Anterior cingulate cortex (tissue), 58 donors: ENCODE measurements around the gene CDHR4.

Experiments used
- DNase-seq, 58 donors: peaks; one replicate each; lab custom pipeline; 2025; lab: John Stamatoyannopoulos, UW

Gene CDHR4

GRCh38 chr3:49804141-49805041 lies 4.7 kb upstream of the CDHR4 start:
- peak in 1 of 58 donors; percentile 27 for DNase-seq

GRCh38 chr3:49803465-49804140 lies 3.9 kb upstream of the CDHR4 start:
- peak in 6 of 58 donors; percentile 43 to 78 (median 60) for DNase-seq

- DNase-seq = peak in 57 of 58 donors; percentile 29 to 92 (median 79)
Measured at GRCh38 chr3:49802719-49803464, 3.2 kb upstream of the CDHR4 start, which contains the start of gene INKA1. Gene INKA1 (plus strand): TSS chr3:49803261. CDS start chr3:49803393, 132 bp downstream.

DNA sequence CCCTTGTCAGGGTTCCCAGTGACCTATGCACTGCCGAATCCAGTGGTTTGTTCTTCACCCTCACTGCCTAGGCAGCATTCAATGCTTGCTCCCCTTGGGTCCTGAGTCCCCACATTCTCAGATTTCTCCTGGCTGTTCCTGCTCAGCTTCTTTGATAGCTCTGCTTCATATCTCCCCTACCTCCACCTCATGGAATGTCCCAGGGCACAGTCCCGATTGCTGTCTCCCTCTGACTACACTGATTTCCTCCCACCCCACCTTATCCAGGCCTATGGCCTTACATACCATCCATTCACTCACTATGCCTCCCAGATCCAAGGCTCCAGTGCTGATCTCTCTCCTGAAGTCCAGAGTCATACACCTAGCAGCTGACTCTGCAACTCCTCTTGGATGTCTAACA lies 1.5 kb upstream of the CDHR4 start:
- DNase-seq = no peak

- no peak for DNase-seq
Measured at GRCh38 chr3:49799105-49799504, 568 bp downstream of the CDHR4 start.

GRCh38 chr3:49794926-49795905 lies 4.5 kb downstream of the CDHR4 start:
- no peak for DNase-seq

DNA sequence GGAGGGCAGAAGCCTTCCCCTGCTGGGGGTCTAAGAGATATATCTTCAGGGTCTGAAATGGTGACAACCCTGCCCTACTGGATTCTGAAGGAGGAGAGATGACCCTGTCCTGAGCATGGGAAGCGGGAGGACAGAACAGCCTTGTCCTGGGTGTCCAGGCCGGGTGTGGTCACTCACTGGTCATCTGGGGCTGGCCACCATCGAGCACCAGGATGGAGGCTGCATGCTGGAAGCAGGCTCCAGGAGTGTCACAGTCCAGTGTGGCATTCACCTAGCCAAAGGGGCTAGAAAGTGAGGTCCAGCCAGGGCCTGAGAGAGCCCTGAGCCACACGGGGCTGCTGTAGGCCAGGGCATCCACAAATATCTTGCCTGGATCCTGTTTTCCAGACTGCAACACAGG lies 5.2 kb downstream of the CDHR4 start:
- no peak for DNase-seq

GRCh38 chr3:49793486-49794085 lies 6.1 kb downstream of the CDHR4 start:
- DNase-seq = no peak

DNA sequence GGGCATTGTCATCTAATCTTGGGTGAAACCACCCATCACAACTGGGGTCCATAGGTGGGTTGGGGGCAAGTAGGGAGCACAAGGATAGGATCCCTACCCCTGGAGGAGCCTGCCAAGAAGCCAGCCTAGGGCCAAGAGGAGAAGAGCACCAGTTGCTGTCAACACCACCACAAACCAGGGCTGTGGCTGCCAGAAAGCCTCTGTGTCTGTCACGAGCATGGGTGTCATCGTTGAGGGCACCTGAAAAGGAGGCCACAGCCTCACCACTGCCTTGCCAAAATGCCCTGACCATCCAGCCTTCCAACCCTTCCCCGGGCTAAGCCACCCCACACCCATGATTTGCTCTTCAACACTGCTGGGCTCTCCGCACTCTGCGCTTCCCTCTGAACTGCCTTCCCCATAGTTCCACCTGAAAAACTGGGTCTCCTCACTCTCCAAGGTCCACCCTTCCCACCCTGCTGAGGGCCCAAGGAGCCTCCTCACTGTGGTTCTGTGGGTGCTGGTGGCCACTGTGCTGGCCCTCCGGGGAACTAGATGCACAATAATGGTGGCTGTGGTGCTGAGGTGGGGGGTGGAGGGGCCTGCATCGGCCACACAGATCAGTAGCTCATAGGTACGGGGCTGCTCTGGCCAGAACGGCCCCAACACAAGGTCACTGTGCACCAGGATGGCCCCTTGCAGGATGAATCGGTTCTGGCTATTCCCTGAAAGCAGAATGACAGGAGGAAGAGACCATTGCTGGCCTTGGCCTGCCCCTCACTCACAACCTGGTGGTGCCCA lies 7.1 kb downstream of the CDHR4 start:
- DNase-seq = no peak

- DNase-seq = no peak
Measured at GRCh38 chr3:49791571-49791970, 8.1 kb downstream of the CDHR4 start.

DNA sequence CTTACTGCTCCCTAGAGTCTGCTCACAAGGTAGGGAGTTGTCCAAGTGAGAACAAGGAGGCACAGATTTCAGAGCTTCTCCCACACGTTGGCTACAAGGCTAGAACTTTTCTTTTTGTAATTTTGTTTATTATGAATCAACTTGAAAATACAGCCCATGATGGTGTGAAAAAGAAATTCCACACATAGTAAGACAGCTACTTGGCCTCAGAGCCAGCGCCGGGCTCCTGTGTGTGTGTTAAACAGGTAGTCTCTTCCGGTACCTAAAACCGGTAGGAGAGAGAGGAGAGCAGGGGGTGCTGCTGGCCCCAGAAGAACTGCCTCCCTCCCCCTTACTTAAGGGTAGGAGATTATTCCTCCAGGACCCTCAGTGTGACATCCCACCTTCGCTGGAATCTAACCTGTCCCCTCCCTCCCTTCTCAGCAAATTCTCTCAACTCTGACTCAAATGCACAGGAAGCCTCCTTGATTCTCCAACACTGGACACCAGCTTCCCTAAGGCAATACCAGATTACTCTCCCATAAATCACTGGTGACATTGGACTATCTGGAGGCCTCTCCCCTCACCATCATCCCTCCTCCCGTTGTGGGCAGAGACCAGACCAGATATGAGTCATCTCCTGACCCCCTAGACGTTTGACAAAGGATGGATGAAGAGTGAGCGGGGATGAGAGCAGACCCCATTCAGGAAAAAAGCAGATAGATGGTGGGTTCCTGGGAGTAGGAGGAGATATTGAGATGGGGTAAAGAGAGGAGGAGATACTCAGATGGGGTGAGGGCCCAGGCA lies 8.9 kb downstream of the CDHR4 start:
- no peak for DNase-seq

GRCh38 chr3:49788056-49788455 lies 11.6 kb downstream of the CDHR4 start:
- DNase-seq = no peak

DNA sequence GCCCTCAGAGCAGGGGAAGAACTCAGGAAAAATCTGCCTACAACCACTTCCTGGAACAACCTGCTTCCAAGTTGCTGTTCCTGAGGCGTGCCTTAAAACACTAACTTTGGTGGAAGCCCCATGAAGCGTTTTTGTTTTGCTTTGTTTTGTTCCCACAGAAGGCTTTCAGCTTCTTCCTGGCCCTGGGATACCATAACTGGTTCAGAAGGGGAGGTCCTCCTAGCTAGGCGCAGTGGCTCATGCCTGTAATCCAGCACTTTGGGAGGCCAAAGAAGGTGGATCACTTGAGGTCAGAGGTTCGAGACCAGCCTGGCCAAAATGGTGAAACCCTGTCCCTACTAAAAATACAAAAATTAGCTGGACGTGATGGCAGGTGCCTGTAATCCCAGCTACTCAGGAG lies 12.1 kb downstream of the CDHR4 start:
- DNase-seq = no peak

GRCh38 chr3:49787182-49787464 lies 12.6 kb downstream of the CDHR4 start:
- no peak for DNase-seq

GRCh38 chr3:49786357-49787181 lies 13.1 kb downstream of the CDHR4 start, which contains the start of gene IP6K1:
Gene IP6K1 (minus strand): TSS chr3:49786542. CDS start chr3:49748040, 38,502 bp downstream.
- DNase-seq = peak; percentile 92 to 100 (median 100)

- DNase-seq = peak in 8 of 58 donors; percentile 53 to 66 (median 64)
Measured at GRCh38 chr3:49785565-49786356, 13.9 kb downstream of the CDHR4 start.
